H9 (cell line): ENCODE measurements around the gene RIOX2. TPM values are rescaled to one million over a fixed set of nuclear protein-coding genes. Genes with fewer than 3 reads are reported as not detected.

Source experiments
- DNase-seq: peaks from one replicate; pipeline ENCODE4 v3.0.0-alpha.2; 2017
- H2AFZ ChIP-seq: one replicate; pipeline ENCODE4 v1.6.1; 2013; ENCODE audit warnings: mild to moderate bottlenecking, low read length, control low read depth, moderate library complexity
- H2AK5ac ChIP-seq: 2 replicates; pipeline ENCODE4 v1.6.1; 2013; ENCODE audit warnings: low read length, control low read depth, mixed read lengths; ENCODE audit not compliant: insufficient read length
- H2BK120ac ChIP-seq: one replicate; pipeline ENCODE4 v1.6.1; 2013; ENCODE audit warnings: low read depth, mild to moderate bottlenecking, low read length, control low read depth, inconsistent platforms; ENCODE audit not compliant: poor library complexity, severe bottlenecking
- H2BK12ac ChIP-seq: 2 replicates; pipeline ENCODE4 v1.6.1; 2013; ENCODE audit warnings: low read length, control low read depth, mixed read lengths, low read depth; ENCODE audit not compliant: insufficient read length
- H2BK15ac ChIP-seq: 2 replicates; pipeline ENCODE4 v1.6.1; 2013; ENCODE audit warnings: low read depth, low read length, control low read depth
- H2BK20ac ChIP-seq: one replicate; pipeline ENCODE4 v1.6.1; 2013; ENCODE audit warnings: low read depth, mild to moderate bottlenecking, low read length, control low read depth, inconsistent platforms; ENCODE audit not compliant: poor library complexity, severe bottlenecking
- H2BK5ac ChIP-seq: 2 replicates; pipeline ENCODE4 v1.6.1; 2013; ENCODE audit warnings: low read length, control low read depth, mixed read lengths; ENCODE audit not compliant: insufficient read length
- H3K14ac ChIP-seq: 2 replicates; pipeline ENCODE4 v1.6.1; 2013; ENCODE audit warnings: low read length, control low read depth; ENCODE audit not compliant: insufficient read depth
- H3K18ac ChIP-seq: 2 replicates; pipeline ENCODE4 v1.6.1; 2013; ENCODE audit warnings: low read depth, mild to moderate bottlenecking, mixed read lengths, low read length, control low read depth; ENCODE audit not compliant: insufficient read length
- H3K23ac ChIP-seq: 2 replicates; pipeline ENCODE4 v1.6.1; 2013; ENCODE audit warnings: low read length, control low read depth, mixed read lengths, low read depth; ENCODE audit not compliant: insufficient read length
- H3K23me2 ChIP-seq: 2 replicates; pipeline ENCODE4 v1.6.1; 2013; ENCODE audit warnings: low read depth, mild to moderate bottlenecking, mixed read lengths, low read length, control low read depth; ENCODE audit not compliant: insufficient read length, poor library complexity, severe bottlenecking
- H3K27ac ChIP-seq: 2 replicates; pipeline ENCODE4 v1.5.1; 2013; ENCODE audit warnings: low read length, control low read depth, mixed read lengths, low read depth; ENCODE audit not compliant: insufficient read length
- H3K27me3 ChIP-seq: 2 replicates; pipeline ENCODE4 v1.6.1; 2013; ENCODE audit warnings: low read length, control low read depth, inconsistent platforms; ENCODE audit not compliant: insufficient read depth
- H3K4ac ChIP-seq: 2 replicates; pipeline ENCODE4 v1.6.1; 2013; ENCODE audit warnings: low read depth, mild to moderate bottlenecking, control low read depth, inconsistent platforms, low read length, moderate library complexity
- H3K4me1 ChIP-seq: 2 replicates; pipeline ENCODE4 v1.6.1; 2013; ENCODE audit warnings: low read length, control low read depth, inconsistent platforms; ENCODE audit not compliant: insufficient read depth
- H3K4me2 ChIP-seq: 2 replicates; pipeline ENCODE4 v1.6.1; 2013; ENCODE audit warnings: low read length, control low read depth, mixed read lengths; ENCODE audit not compliant: insufficient read length, insufficient read depth
- H3K56ac ChIP-seq: 2 replicates; pipeline ENCODE4 v1.6.1; 2013; ENCODE audit warnings: low read depth, mild to moderate bottlenecking, mixed read lengths, low read length, control low read depth; ENCODE audit not compliant: insufficient read length
- H3K79me1 ChIP-seq: 2 replicates; pipeline ENCODE4 v1.6.1; 2013; ENCODE audit warnings: low read depth, mild to moderate bottlenecking, moderate library complexity, low read length, control low read depth, inconsistent platforms; ENCODE audit not compliant: insufficient read depth, poor library complexity, severe bottlenecking
- H3K79me2 ChIP-seq: 2 replicates; pipeline ENCODE4 v1.6.1; 2013; ENCODE audit warnings: low read length, control low read depth, inconsistent platforms; ENCODE audit not compliant: insufficient read depth
- H3K9ac ChIP-seq: 2 replicates; pipeline ENCODE4 v1.6.1; 2013; ENCODE audit warnings: low read length, control low read depth, mixed read lengths; ENCODE audit not compliant: insufficient read length; ENCODE audit errors: extremely low read depth
- H3K9me3 ChIP-seq: one replicate; pipeline ENCODE4 v1.6.1; 2013; ENCODE audit warnings: low read depth, low read length, inconsistent platforms; ENCODE audit not compliant: control insufficient read depth
- H3T11ph ChIP-seq: one replicate; pipeline ENCODE4 v1.6.1; 2013; ENCODE audit warnings: mild to moderate bottlenecking, low read length, control low read depth, inconsistent platforms
- H4K20me1 ChIP-seq: one replicate; pipeline ENCODE4 v1.6.1; 2013; ENCODE audit not compliant: control insufficient read depth, insufficient read length, insufficient read depth
- H4K5ac ChIP-seq: 2 replicates; pipeline ENCODE4 v1.6.1; 2013; ENCODE audit warnings: low read depth, mild to moderate bottlenecking, mixed read lengths, low read length, control low read depth; ENCODE audit not compliant: insufficient read length
- H4K8ac ChIP-seq: replicated peaks from 2 replicates; pipeline ENCODE4 v1.6.1; 2013; ENCODE audit warnings: low read length, control low read depth, mixed read lengths, low read depth; ENCODE audit not compliant: insufficient read length
- H4K91ac ChIP-seq: 2 replicates; pipeline ENCODE4 v1.6.1; 2013; ENCODE audit warnings: low read depth, mild to moderate bottlenecking, moderate library complexity, mixed read lengths, low read length, control low read depth; ENCODE audit not compliant: insufficient read length
- H3K27ac Mint-ChIP-seq, 3 experiments: 2 replicates in 2 of 3; 3 replicates in 1 of 3; pipeline ENCODE4 v1.8.0; 2020 to 2021; ENCODE audit warnings: mixed read lengths in 3 of 3, mild to moderate bottlenecking in 1 of 3, moderate library complexity in 1 of 3
- H3K27me3 Mint-ChIP-seq: 2 replicates; pipeline ENCODE4 v1.8.0; 2021; ENCODE audit warnings: low read depth, mild to moderate bottlenecking, moderate library complexity, mixed read lengths
- H3K36me3 Mint-ChIP-seq, 3 experiments: 2 replicates in 2 of 3; 3 replicates in 1 of 3; pipeline ENCODE4 v1.8.0; 2020 to 2021; ENCODE audit warnings: low read depth in 3 of 3, mixed read lengths in 3 of 3; ENCODE audit not compliant: insufficient read depth in 1 of 3
- H3K4me1 Mint-ChIP-seq, 2 experiments: 2 replicates each; pipeline ENCODE4 v1.8.0; 2020; ENCODE audit warnings: mixed read lengths in 2 of 2
- H3K4me3 Mint-ChIP-seq, 2 experiments: 2 replicates in 1 of 2; 3 replicates in 1 of 2; pipeline ENCODE4 v1.8.0; 2020 to 2021; ENCODE audit warnings: mild to moderate bottlenecking in 2 of 2, mixed read lengths in 2 of 2, moderate library complexity in 1 of 2
- H3K9me3 Mint-ChIP-seq, 2 experiments: 2 replicates in 1 of 2; 3 replicates in 1 of 2; pipeline ENCODE4 v1.8.0; 2020; ENCODE audit warnings: mild to moderate bottlenecking in 2 of 2, mixed read lengths in 2 of 2, moderate library complexity in 1 of 2
- whole genome bisulfite sequencing: extraction: QIAGEN DNeasy Blood & Tissue Kit; methylation state at CpG from one replicate; pipeline ENCODE4 v1.1.7; 2013; ENCODE audit warnings: missing lambda C conversion rate, low lambda C conversion rate, mixed read lengths; ENCODE audit not compliant: insufficient read length; ENCODE audit errors: extremely low coverage; 5-methylcytosine and 5-hydroxymethylcytosine counted together
- total RNA-seq: library from RNA; stranded (reverse); gene quantifications from 2 replicates; pipeline ENCODE4 v1.2.1, GENCODE V29; 2021
- TF ChIP-seq, protein P1 (sequence below): fragments of 200-600 bp; sonication (generic); conservative IDR thresholded peaks from 3 replicates; pipeline ENCODE4 v1.8.0; 2021; ENCODE audit warnings: antibody characterized with exemption, mild to moderate bottlenecking

RIOX2 gene
- total RNA-seq, 1 experiment from 2014 or later = 15.5 TPM

GRCh38 chr3:97996988-97997387 lies 24.8 kb upstream of the RIOX2 start:
- Histone ChIP-seq H2AK5ac (no peak overlapping the region), H3K27ac (no peak overlapping the region), H4K20me1 (no peaks in the 10 kb centered on the region), H2BK20ac (no peak overlapping the region), H3K79me2 (no peaks in the 10 kb centered on the region), H4K8ac (no peak overlapping the region), H4K5ac (no peak overlapping the region), H3K4ac (no peak overlapping the region), H2AFZ (no peak overlapping the region), H3K56ac (no peak overlapping the region), H3K14ac (no peak overlapping the region), H4K91ac (no peak overlapping the region), H3K4me2 (no peak overlapping the region), H3K4me1 (peaks cover 4% of the 10 kb centered on the region; the same call in 1 of the 2 replicates), H2BK12ac (no peak overlapping the region), H3K9me3 (no peaks in the 10 kb centered on the region), H3K23ac (no peak overlapping the region), H3K23me2 (no peaks in the 10 kb centered on the region), H3K18ac (no peak overlapping the region), H3K9ac (no peak overlapping the region), H2BK5ac (no peak overlapping the region), H2BK120ac (no peak overlapping the region), H3K79me1 (no peaks in the 10 kb centered on the region), H3T11ph (no peak overlapping the region), H3K27me3 (no peaks in the 10 kb centered on the region), H2BK15ac (no peak overlapping the region)
- H3K27ac Mint-ChIP-seq = no peak overlapping the region
- no CpG with 5 or more reads among the region's 4 CpGs for WGBS
- DNase-seq = no peak
- no peak overlapping the region for H3K4me3 Mint-ChIP-seq
- TF ChIP-seq, protein P1, sequence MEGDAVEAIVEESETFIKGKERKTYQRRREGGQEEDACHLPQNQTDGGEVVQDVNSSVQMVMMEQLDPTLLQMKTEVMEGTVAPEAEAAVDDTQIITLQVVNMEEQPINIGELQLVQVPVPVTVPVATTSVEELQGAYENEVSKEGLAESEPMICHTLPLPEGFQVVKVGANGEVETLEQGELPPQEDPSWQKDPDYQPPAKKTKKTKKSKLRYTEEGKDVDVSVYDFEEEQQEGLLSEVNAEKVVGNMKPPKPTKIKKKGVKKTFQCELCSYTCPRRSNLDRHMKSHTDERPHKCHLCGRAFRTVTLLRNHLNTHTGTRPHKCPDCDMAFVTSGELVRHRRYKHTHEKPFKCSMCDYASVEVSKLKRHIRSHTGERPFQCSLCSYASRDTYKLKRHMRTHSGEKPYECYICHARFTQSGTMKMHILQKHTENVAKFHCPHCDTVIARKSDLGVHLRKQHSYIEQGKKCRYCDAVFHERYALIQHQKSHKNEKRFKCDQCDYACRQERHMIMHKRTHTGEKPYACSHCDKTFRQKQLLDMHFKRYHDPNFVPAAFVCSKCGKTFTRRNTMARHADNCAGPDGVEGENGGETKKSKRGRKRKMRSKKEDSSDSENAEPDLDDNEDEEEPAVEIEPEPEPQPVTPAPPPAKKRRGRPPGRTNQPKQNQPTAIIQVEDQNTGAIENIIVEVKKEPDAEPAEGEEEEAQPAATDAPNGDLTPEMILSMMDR = no peak
- H3K27me3 Mint-ChIP-seq = no peaks in the 10 kb centered on the region
- no peaks in the 10 kb centered on the region for H3K36me3 Mint-ChIP-seq
- no peaks in the 10 kb centered on the region for H3K9me3 Mint-ChIP-seq
- peaks cover 21 to 24% of the 10 kb centered on the region in 2 experiments for H3K4me1 Mint-ChIP-seq
